B cell (primary cell): ENCODE results near the gene MAD1L1. TPM values are rescaled to one million over a fixed set of nuclear protein-coding genes. Genes with fewer than 3 reads are reported as not detected.

Experiments
- ATAC-seq: fragments of 200-7000 bp; cut with Tn5 transposase; one replicate; pipeline ENCODE4 v1.10.0; 2021; ENCODE audit warnings: low read depth, mild to moderate bottlenecking, moderate number of reproducible peaks, moderate library complexity
- CTCF ChIA-PET: fragments of 350-600 bp; sonication (Branson Sonifier 250); formaldehyde crosslinking; loops from one replicate; lab custom pipeline; 2021; ENCODE audit warnings: antibody characterized with exemption, inconsistent platforms; lab: Charles Lee
- POLR2A ChIA-PET: fragments of 350-600 bp; sonication (Branson Sonifier 250); formaldehyde crosslinking; loops from one replicate; lab custom pipeline; 2021; ENCODE audit warnings: antibody characterized with exemption; lab: Charles Lee
- DNase-seq: peaks from one replicate; pipeline ENCODE4 v3.0.0; 2013
- H2AFZ ChIP-seq: 2 replicates; pipeline ENCODE4 v1.6.1; 2012; ENCODE audit warnings: mild to moderate bottlenecking, low read depth, low read length; ENCODE audit not compliant: insufficient read depth, poor library complexity, severe bottlenecking
- H3K27ac ChIP-seq, 2 donors: 1 replicate in 1 of 2; 2 replicates in 1 of 2; pipeline ENCODE4 v1.5.1; 2012 to 2013; ENCODE audit warnings: low read length in 2 of 2, mild to moderate bottlenecking in 2 of 2, moderate library complexity in 1 of 2
- H3K27me3 ChIP-seq, 4 experiments: fragments of 200-600 bp in 1 of 4; sonication (generic) in 1 of 4; replicated peaks in 1 of 4; 1 replicate in 2 of 4; 2 replicates in 2 of 4; pipeline versions ENCODE4 v1.6.1 to v1.7.0; 2013 to 2016; ENCODE audit warnings: low read length in 3 of 4, mild to moderate bottlenecking in 2 of 4, mixed read lengths in 1 of 4, moderate library complexity in 1 of 4; ENCODE audit not compliant: insufficient read depth in 4 of 4, control insufficient read depth in 3 of 4; ENCODE audit errors: control extremely low read depth in 1 of 4
- H3K36me3 ChIP-seq, 2 experiments: replicated peaks in 1 of 2; 1 replicate in 1 of 2; 2 replicates in 1 of 2; pipeline versions ENCODE4 v1.6.1 to v1.7.1; 2013; ENCODE audit warnings: low read length in 1 of 2; ENCODE audit not compliant: insufficient read depth in 2 of 2, control insufficient read depth in 1 of 2; ENCODE audit errors: control extremely low read depth in 1 of 2, extremely low read depth in 1 of 2
- H3K4me1 ChIP-seq, 2 donors: fragments of 200-600 bp in 1 of 2; sonication (generic) in 1 of 2; 1 replicate in 1 of 2; 2 replicates in 1 of 2; pipeline versions ENCODE4 v1.5.1 to v1.6.1; 2013 to 2017; ENCODE audit warnings: low read length in 2 of 2; ENCODE audit not compliant: control insufficient read depth in 2 of 2, insufficient read depth in 2 of 2
- H3K4me2 ChIP-seq: replicated peaks from 2 replicates; pipeline ENCODE3; 2012; ENCODE audit warnings: mild to moderate bottlenecking, low read depth, low read length; ENCODE audit not compliant: poor library complexity, severe bottlenecking
- H3K4me3 ChIP-seq, 5 experiments: fragments of 200-600 bp in 1 of 5; sonication (generic) in 1 of 5; 1 replicate in 3 of 5; 2 replicates in 2 of 5; pipeline versions ENCODE4 v1.5.1 to v1.7.0; 2011 to 2016; ENCODE audit warnings: low read length in 4 of 5, mild to moderate bottlenecking in 4 of 5, low read depth in 2 of 5, control low read depth in 1 of 5, moderate library complexity in 1 of 5; ENCODE audit not compliant: insufficient read depth in 1 of 5; ENCODE audit errors: control extremely low read depth in 1 of 5, extremely low read depth in 1 of 5
- H3K79me2 ChIP-seq: fragments of 200-600 bp; sonication (generic); one replicate; pipeline ENCODE4 v1.6.0; 2016; ENCODE audit warnings: low read length; ENCODE audit not compliant: control insufficient read depth, insufficient read depth
- H3K9ac ChIP-seq: fragments of 200-600 bp; sonication (generic); 2 replicates; pipeline ENCODE4 v1.6.1; 2017; ENCODE audit warnings: mild to moderate bottlenecking, low read length, moderate library complexity
- H3K9me3 ChIP-seq, 3 donors: one replicate each; pipeline versions ENCODE4 v1.6.1 to v1.7.1; 2013; ENCODE audit warnings: low read length in 2 of 3; ENCODE audit not compliant: control insufficient read depth in 2 of 3, insufficient read depth in 1 of 3; ENCODE audit errors: control extremely low read depth in 1 of 3
- H4K20me1 ChIP-seq: 2 replicates; pipeline ENCODE4 v1.6.0; 2012; ENCODE audit warnings: mild to moderate bottlenecking, low read length; ENCODE audit not compliant: insufficient read depth, control insufficient read depth, poor library complexity, severe bottlenecking
- H3K27ac Mint-ChIP-seq: one replicate; pipeline ENCODE4 v1.8.0; 2021; ENCODE audit warnings: mixed read lengths
- H3K27me3 Mint-ChIP-seq: one replicate; pipeline ENCODE4 v1.8.0; 2021; ENCODE audit warnings: mixed read lengths
- H3K4me1 Mint-ChIP-seq: one replicate; pipeline ENCODE4 v1.8.0; 2021; ENCODE audit warnings: mixed read lengths
- H3K4me3 Mint-ChIP-seq: one replicate; pipeline ENCODE4 v1.8.0; 2021; ENCODE audit warnings: mixed read lengths
- H3K9me3 Mint-ChIP-seq: one replicate; pipeline ENCODE4 v1.8.0; 2022; ENCODE audit warnings: mixed read lengths; ENCODE audit not compliant: insufficient read depth
- CTCF ChIP-seq: fragments of 200-600 bp; IDR thresholded peaks from one replicate; pipeline ENCODE4 v1.8.0; 2022; ENCODE audit warnings: antibody characterized with exemption, mild to moderate bottlenecking
- EZH2 ChIP-seq: IDR thresholded peaks from 2 replicates; pipeline ENCODE4 v1.6.1; 2012; ENCODE audit warnings: borderline replicate concordance, low read depth, mild to moderate bottlenecking, moderate library complexity, low read length; ENCODE audit not compliant: insufficient read depth, poor library complexity, severe bottlenecking
- WGBS: methylation state at CpG from one replicate; pipeline ENCODE4 v1.1.5; 2013; ENCODE audit warnings: missing lambda C conversion rate; ENCODE audit not compliant: insufficient coverage; 5-methylcytosine and 5-hydroxymethylcytosine counted together
- intact Hi-C: fragments of 100-400 bp; cut with micrococcal nuclease; formaldehyde crosslinking; loops from one replicate; pipeline ENCODE4 v1.10.0; 2022
- polyA plus RNA-seq: library from polyadenylated mRNA; depleted of rRNA; stranded (reverse); fragments of >200 nt; gene quantifications from 2 replicates; pipeline ENCODE4 v1.2.3, GENCODE V29; 2012
- total RNA-seq, 2 donors: library from RNA; stranded (reverse); fragments of 120-200 nt in 1 of 2; gene quantifications; 1 replicate in 1 of 2; 2 replicates in 1 of 2; pipeline versions ENCODE4 v1.2.3 to v1.2.4, GENCODE V29; 2013 to 2022

Gene MAD1L1
- total and polyA plus RNA-seq, 2 donors (not counting 1 experiment from before 2014, with no cell fraction given) = 86.7 to 110 TPM

GRCh38 chr7:2040893-2041270 is 191.9 kb downstream of the MAD1L1 start:
- H3K36me3 ChIP-seq = peaks cover 0 to 5% of the 10 kb centered on the region in 2 experiments
- DNase-seq = peak; percentile 49
- intact Hi-C loops = no loop called here
- H2AFZ ChIP-seq = no peak overlapping the region
- H3K4me2 ChIP-seq = peak overlapping the region; percentile 21
- ChIA-PET CTCF (interaction anchor here (1.1 kb wide), 1 partner anchor 85 kb away, joined by 4 read pairs; no protein-coding TSS in a partner anchor), POLR2A (no interaction called here)
- no peaks in the 10 kb centered on the region for H3K9me3 ChIP-seq
- H3K4me1 ChIP-seq = peaks cover 49 to 54% of the 10 kb centered on the region in 2 donors
- H3K9me3 Mint-ChIP-seq = no peaks in the 10 kb centered on the region
- 43% methylated on average over 6 of the region's 6 CpGs for WGBS
- H3K27me3 ChIP-seq = no peaks in the 10 kb centered on the region
- H3K9ac ChIP-seq = no peak overlapping the region
- peaks cover 20% of the 10 kb centered on the region for H3K79me2 ChIP-seq
- H3K4me3 Mint-ChIP-seq = peak overlapping the region; percentile 43
- no peaks in the 10 kb centered on the region for H4K20me1 ChIP-seq
- peaks cover 58% of the 10 kb centered on the region for H3K4me1 Mint-ChIP-seq
- H3K27me3 Mint-ChIP-seq = no peaks in the 10 kb centered on the region
- H3K27ac ChIP-seq = no peak overlapping the region
- TF ChIP-seq CTCF (no peak), EZH2 (no peak)
- no peak overlapping the region for H3K27ac Mint-ChIP-seq
- H3K4me3 ChIP-seq = no peak overlapping the region
- no peak for ATAC-seq

- Histone ChIP-seq H3K9ac (no peak overlapping the region), H3K9me3 (no peaks in the 10 kb centered on the region), H3K27me3 (no peaks in the 10 kb centered on the region), H4K20me1 (no peaks in the 10 kb centered on the region), H3K27ac (no peak overlapping the region), H3K4me3 (no peak overlapping the region), H2AFZ (no peak overlapping the region), H3K4me2 (peak overlapping the region; percentile 21), H3K4me1 (peaks cover 49 to 54% of the 10 kb centered on the region in 2 donors), H3K79me2 (peaks cover 15% of the 10 kb centered on the region), H3K36me3 (peaks cover 0 to 5% of the 10 kb centered on the region in 2 experiments)
- Mint-ChIP-seq H3K4me1 (peaks cover 58% of the 10 kb centered on the region), H3K27ac (no peak overlapping the region), H3K4me3 (peak overlapping the region; percentile 93), H3K9me3 (no peaks in the 10 kb centered on the region), H3K27me3 (no peaks in the 10 kb centered on the region)
- CTCF ChIA-PET = interaction anchor here (0.5 to 2.0 kb wide), 3 partner anchors 8 to 218 kb away, joined by 3 to 5 read pairs (median 4); no protein-coding TSS in a partner anchor
- POLR2A ChIA-PET = no interaction called here
- 95% methylated on average over 19 of the region's 22 CpGs for WGBS
- intact Hi-C loops = no loop called here
- DNase-seq = no peak
- no peak for ATAC-seq
- TF ChIP-seq CTCF (no peak), EZH2 (no peak)
These were observed 192.4 kb downstream of the MAD1L1 start for GRCh38 chr7:2040201-2040892.
